DMS53 treated with DMSO at 0.1 percent for 48 hours (cell line): ENCODE results near the gene TMEM26.
"Not testable (repeated sequence)": the region's sequence is repeated elsewhere in the genome, so short reads cannot be mapped to it uniquely, and the experiment has no call there.

ENCODE experiments used
- DNase-seq: peaks from one replicate; lab custom pipeline; 2025; ENCODE audit not compliant: unreplicated experiment; lab: John Stamatoyannopoulos, UW

Gene TMEM26

DNA sequence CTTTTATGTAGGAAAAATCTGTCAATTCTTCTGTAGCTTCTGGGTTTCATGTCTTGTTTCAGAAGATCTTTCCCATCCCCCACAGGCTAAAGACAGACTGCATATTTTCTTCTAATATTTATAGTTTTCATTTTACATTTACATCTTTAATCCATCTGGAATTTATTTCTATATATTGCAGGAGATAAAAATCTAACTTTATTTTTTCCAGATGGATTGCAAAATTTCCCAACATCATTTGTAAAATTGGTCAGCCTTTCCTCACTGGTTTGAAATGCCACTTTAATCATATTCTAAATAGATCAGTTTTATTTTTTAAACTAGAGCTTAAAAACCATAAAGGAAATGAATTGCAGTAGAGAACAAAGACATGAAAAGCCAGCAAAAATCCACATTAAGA, 46.9 kb downstream of the TMEM26 start:
- DNase-seq = no peak

DNA sequence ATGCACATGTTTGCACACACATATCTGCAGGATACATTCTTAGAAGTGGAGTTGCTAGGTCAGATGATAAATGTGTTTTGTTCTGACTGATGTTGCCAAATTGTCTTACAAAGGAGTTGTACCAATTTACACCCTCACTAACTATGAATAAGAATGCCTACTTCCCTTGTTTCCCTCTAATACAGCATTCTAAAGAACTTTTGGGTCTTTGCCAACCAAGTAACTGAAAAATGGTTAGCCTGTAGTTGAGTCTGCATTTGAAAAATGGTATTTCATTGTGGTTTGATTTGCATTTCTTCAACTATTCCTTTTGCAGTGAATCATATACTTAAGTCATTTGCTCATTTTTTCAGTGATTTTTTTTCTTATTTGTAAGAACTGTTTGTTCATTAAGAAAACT, 48.4 kb downstream of the TMEM26 start:
- DNase-seq = no peak

DNA sequence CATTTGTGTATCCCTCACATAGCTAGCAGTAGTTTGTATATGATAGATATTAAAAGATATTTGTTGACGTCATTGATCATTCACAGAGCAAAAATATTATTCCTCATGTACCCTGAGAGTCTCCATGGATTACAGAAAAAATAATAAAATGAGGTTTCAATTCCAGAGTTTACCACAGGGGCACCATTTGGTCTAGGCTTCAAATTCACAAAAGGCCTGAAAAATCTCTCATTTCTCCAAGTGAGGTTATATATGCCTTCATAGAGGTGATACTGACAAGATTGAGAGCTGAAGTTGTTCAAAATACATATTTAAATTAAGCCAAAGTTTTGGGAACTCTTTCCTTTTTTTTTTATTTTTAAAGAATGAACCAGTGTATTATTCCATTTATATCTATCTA, 52.7 kb downstream of the TMEM26 start:
- no peak for DNase-seq

DNA sequence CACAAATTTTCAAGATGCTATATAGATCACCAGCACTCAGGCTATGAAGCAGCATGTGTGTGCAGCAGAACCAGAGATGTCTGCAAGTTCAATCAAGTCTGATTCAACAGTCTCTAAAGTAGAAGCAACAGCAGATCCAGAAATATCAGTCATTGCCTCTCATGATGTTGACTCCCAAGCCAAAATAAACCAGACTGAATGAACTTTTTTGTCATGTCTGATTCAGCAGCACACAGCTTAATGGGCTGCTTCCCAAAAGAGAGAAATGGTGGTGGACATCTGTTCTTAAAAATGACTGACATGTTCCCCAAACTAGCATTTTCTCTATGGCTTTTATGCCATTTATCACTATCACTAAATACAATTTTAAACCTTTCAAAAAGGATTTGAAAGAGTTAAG, 53.8 kb downstream of the TMEM26 start:
- no peak for DNase-seq

DNA sequence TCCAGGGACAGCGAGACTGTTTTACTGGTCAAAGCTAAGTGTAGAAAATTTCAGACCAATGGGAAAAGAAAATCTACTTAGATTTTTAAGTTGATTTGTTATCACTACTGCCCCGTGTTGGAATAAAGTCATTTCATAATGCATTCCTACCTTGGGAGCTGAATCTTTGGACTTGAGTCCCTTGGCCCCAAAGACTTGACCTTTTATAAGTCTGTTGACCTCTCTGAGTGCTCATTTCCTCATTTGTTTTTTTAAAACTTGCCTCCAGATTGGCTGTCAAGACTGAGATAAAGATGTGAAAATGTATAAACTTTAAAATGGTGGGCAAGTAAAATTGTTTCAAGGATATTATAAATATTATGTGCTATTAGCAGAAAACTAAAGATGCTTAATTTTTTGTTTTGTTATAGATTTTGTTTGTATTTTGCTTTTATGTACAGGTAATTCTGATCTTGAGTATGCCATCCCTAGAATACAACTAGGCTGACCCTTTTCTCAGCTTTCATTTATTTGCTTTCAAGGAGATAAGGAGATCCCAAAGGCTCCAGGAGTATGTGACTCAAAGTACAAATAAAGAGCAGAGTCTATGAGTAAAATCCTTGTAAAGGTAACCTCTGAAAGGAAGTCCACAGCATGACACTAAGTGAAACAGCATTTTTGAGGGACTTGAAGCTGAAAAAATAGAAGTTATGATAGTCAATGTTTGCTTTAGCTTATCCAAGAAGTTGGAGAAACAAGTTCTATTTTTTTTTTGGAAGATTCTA, 54.6 kb downstream of the TMEM26 start:
- DNase-seq = no peak

DNA sequence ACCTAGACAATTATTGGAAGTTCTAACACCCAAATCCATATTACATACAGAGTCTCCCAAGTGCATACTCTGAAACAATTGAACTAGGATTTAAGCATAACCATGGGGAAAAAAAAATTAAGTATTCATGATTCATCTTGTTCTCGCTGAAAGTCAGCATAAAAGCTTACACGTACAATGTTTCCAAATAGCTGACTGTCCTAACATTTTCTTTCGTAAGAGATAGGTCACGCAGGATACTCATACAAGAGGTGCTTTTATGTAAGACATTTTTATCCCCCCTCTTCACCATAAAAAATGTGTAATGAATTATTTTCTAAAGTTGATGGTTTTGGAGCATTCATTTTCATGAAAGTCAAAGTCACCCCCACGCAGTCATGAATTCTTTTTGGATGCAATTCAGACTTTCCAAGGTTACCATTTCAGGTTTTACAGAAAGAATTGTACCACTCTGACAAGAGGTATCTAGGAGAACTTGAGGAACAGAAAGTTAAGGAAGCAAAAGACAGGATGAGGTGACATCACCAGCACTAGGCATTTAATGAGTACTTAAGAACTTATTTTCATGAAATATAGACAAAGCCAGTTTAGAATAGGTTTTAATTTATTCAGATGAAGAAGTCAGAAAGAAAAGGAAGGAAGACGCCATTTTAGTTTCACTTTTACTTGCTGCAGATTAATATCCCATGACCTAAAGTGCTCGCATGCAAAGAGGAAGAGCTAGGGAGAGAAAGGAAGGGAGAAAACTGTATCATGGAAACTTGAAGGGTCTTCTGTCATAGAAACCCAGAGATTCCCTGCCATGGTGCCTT, 55.8 kb downstream of the TMEM26 start:
- DNase-seq = peak; percentile 8

DNA sequence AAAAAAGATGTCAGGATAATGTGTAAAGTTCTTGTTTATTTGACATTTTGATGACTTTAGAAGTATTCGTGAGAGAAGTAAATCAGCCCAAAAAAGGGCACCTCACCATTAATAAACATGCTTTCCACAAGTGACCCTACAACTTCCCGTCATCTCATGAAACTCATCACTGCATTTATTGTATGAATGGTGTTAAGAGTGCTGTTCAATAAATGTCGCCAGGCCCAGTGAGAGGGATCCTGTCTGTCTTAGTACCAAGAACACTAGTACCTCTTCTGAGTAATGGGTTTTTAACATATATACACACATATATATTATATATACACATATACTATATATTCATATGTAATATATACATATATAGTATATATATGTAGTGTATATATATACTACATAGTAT, 61.9 kb downstream of the TMEM26 start:
- no peak for DNase-seq

DNA sequence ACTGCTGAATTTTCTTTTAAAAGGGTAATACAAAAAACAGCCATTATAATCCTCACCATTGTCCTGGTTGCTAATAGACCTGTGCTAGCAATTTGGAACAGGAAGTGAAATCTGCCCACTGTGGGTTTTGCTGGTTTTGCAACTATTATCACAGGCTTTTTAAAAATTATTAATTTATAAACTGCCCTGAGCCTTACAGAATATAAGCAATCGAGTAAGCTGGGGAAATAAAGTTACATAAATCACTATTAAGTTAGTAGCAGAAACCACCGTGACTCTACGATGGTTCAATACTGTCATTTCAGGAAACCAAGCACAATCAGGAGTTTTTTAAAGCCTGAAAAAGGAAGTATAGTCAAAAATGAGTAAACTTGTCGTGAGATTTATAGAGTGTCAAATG, 62.3 kb downstream of the TMEM26 start:
- no peak for DNase-seq

DNA sequence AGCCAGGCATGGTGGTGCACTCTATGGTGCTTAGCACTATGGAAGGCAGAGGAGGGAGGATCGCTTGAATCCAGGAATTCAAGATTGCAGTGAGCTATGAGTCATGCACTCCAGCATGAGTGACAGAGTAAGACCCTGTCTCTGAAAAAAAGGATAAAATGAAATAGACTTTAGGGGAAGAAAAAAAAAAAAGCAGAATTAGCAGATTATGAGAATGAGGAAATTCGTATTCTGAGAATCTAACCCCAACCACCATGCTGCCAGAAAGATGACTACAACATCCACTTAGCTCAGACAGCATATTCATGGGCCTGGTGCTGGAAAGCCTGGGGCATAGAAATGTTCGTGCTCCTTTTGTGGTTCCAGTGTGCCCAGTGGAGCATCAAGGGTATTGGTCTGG, 63.3 kb downstream of the TMEM26 start:
- no peak for DNase-seq

DNA sequence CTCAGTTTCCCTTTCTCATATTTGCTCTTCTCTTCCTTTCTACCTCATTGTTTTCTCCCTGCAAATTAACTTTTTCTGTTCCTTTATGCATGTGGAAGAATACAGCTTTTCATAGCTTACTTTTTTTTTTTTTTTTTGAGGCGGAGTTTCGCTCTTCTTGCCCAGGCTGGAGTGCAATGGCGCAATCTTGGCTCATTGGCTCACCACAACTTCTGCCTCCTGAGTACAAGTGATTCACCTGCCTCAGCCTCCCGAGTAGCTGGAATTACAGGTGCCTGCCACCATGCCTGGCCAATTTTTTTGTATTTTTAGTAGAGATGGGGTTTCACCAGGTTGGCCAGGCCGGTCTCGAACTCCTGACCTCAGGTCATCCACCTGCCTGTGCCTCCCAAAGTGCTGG, 64.2 kb downstream of the TMEM26 start:
- not testable (repeated sequence) for DNase-seq

DNA sequence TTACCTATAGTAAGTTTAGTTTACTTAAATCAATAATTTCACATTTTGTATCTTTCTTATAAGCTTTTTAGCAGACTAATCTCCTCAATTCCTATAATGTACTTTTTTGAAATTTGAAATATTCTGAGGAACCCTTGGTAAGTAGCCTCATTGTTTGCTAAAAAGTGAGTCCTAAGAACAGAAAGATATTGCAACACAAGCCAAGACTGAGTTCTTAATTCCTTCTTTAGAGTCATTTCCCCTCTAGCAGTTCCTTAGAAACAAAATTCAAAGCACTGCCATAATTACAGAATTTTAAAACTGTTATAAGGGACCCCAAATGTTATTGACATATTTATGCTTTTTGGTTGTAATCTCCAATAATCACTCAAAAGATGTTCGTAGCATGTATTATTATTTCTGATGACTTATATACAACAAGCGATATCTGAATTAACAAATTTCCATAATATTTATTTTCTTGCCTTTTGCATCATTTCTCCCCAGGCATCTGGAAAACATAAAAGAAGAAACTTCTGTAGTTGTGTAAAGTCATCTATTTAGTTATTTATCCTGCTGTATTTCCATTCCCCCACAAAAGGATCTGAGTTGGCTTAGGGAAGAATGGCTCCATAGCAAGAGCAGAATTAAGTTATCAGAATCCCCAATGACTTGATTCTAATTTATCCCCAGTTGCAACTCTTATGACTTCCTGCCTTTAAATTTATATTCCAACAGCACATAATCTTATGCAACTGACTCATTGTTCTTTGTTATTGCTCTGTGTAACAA, 67.8 kb downstream of the TMEM26 start:
- DNase-seq = no peak

DNA sequence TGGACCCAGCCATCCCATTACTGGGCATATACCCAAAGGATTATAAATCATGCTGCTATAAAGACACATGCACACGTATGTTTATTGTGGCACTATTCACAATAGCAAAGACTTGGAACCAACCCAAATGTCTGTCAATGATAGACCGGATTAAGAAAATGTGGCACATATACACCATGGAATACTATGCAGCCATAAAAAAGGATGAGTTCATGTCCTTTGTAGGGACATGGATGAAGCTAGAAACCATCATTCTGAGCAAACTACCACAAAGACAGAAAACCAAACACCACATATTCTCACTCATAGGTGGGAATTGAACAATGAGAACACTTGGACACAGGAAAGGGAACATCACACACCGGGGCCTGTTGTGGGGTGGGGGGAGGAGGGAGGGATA, 72.0 kb downstream of the TMEM26 start:
- not testable (repeated sequence) for DNase-seq

DNA sequence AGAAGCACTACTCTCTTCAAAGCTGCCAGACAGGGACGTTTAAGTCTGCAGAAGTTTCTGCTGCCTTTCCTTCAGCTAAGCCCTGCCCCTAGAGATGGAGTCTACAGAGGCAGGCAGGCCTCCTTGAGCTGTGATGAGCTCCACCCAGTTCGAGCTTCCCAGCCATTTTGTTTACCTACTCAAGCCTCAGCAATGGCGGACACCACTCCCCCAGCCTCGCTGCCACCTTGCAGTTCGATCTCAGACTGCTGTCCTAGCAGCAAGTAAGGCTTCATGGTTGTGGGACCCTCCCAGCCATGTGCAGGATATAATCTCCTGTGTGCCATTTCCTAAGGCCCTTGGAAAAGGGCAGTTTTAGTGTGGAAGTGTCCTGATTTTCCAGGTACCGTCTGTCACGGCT, 74.3 kb downstream of the TMEM26 start:
- no peak for DNase-seq

DNA sequence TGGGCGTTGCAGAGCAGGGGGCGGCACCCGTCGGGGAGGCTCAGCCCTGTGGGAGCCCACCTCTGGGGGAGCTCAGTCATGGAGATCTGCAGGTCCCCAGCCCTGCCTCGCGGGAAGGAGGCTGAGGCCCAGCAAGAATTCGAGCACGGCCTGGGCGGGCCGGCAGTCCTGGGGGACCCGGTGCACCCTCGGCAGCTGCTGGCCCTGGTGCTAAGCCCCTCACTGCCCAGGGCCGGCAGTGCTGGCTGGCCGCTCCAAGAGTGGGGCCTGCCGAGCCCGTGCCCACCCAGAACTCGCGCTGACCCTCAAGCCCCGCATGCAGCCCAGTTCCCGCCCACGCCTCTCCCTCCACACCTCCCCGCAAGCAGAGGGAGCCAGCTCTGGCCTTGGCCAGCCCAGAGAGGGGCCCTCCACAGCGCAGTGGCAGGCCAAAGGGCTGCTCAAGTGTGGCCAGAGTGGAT, 76.2 kb downstream of the TMEM26 start:
- no peak for DNase-seq

DNA sequence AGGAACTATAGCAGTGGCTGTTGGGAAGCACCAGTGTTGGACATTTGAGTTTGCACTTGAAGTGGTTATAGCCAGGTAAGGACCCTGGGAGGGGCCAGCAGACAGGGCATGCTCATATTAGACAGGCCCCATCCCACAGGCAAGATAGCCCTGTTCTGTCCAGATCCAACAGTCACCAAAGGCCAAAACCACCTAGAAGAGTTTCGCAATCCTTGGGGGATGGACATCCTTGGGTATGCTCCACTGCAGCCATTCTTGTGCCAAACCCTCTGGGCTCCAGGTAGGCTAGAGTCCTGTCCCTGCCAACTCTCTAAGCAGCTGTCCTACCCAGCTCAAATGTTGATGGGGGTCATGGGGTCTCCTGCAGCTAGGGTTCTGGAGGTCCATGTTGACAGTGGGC, 76.8 kb downstream of the TMEM26 start:
- DNase-seq = no peak

DNA sequence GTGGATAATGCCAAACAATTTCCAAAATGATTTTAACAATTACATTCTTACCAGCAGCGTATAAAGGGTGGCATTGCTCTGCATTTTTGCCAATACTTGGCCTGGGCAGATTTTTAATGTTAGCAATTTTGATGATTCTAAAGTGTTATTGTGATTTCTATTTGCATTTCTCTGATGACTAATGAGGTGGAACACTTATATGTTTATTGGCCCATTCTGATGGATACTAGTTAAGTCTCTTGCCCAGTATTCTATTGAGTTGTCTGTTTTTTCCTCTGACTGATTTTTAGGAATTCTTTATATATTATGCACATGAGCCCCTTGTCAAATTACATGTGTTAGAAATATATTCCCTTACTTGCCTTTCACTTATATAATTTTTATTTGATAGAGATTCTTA, 86.8 kb downstream of the TMEM26 start:
- DNase-seq = no peak

DNA sequence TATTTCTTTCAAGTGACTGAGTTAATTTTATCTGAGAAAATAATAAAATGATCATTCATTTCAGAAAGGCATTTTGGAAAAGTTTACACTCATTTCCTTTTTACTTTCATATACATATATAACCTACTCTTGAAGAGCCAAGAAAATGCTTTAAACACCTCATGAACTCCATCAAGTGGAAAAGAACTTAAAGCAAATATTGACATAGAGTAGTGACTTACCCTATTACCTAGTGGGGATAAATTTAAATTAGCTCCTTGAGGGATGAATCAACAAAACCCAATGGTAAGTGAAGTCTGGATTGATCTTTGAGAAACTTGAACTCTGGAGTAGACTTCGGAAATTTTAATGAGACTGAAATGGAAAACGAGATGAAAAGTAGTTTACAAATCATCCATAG, 88.6 kb downstream of the TMEM26 start:
- no peak for DNase-seq

DNA sequence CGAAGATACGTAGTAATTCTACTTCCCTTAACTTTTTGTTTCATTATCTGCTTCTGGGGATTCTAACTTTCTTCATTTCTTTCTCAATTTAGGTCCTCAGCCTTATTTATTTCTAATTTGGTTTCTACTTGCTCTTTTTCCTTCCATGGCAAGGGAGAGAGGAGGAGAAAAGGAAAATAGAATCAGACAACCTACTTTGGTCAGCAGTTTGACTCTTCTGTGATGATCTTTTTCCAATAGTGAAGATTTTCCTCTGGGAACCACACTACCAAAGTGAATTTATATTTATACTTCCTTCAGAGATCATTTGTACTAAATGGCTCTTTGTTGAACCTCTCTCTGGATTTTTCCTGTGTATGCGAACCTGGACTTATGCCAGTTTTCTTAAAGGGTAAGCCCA, 90.2 kb downstream of the TMEM26 start:
- no peak for DNase-seq

DNA sequence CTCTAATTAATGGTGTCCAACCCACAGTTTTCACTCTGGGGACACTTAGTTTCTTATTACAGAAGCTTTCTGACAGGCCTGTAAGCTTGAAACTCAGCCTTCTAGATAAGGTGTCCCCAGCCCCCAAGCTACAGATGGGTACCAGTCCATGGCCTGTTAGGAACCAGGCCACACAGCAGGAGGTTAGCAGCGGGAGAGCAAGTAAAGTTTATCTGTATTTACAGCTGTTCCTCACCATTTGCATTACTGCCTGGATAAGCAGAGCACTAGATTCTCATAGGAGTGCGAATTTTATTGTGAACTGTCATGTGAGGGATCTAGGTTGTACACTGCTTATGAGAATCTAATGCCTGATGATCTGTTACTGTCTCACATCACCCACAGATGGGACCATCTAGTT, 93.7 kb downstream of the TMEM26 start:
- no peak for DNase-seq

DNA sequence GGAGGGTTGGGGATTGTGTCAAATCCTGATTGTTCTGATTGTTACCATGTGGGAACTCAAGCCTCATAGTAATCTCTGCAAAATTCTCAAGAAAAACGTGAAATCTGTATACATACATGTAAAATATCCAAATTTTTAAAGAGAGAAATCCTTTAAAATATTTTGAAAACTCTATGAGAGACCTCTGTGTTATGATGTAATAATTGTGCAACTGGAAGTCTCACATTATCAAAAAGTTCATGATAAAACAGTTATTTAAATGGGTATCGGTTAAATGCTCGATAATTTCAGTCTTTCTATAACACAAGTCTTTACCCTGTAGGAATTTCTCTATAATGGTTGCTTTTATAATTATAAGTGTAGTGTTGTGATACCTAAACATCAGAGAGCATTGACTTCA, 95.5 kb downstream of the TMEM26 start:
- DNase-seq = no peak
